ENCODE data around the gene ZFAND4.
"Not testable (repeated sequence)": the region's sequence is repeated elsewhere in the genome, so short reads cannot be mapped to it uniquely, and the experiment has no call there.

Gene ZFAND4

DNA sequence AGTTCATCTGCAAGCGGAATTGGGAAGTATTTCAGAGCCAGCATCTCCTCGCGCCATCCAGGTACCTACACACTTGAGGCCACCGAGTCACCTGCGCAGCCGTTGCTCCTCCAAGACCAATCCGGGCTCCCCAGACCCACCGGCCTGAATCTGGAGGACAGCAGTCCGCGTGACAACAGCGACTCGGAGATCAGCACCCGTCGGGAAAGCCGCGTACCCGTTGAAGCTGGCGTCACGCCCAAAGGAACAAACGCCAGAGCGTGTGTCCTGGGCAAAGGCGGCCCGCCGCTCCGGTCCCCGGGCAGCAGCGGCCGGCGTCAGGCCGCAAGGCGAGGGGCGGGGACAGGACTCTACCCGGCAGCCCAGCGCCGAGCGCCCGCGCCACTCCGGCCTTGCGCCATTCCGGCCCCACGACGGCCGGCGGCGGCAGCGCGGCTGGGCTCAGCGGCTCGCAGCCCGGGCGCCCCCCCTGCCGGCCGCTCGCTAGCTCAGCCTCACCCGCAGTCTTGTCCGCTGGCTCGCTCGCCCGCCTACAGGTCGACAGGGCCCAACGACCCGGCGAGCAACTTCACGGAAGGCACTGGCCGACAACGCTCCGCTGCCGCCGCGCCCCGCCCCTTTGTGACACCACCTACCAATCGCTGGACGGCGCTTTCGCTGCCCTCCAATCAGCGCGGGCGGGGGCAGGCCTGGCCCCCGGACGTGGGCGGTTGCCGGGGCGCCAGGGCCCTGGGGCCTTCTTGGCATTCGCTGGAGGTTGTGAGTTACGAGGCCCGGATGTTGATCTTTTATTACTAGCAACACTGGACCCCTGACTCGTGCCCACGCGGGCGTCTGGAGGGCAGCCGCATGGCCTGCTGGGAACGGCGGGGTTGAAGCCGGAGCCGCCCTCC lies at the start of gene ZFAND4:
TSS of gene ZFAND4 (minus strand) at position 592 of the 893 bp plus-strand sequence. CDS start 9,047 bp downstream, outside the sequence.
- DNase-seq (ENCODE audit: low read depth in 2 of 2), result peak; percentile 84 to 88

DNA sequence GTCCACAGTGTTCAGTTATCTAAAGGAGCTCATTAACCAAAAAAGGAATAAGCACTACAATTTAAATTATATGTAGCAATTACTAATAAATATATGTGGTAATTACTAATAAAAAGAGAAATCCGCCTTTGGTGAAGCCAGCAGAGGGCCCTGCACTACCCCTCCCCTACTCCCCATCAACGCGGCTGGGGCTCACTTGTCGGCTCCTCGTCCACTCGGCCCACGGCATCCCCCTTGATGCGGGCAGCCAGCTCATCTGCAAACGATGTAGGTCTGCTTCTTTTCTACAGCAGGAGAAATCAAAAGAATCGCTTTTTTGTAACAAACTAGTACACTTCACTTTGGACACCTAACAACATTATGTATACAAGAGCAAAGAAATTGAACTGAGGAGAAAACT lies 48.9 kb upstream of the ZFAND4 start:
- not testable (repeated sequence) for DNase-seq (ENCODE audit: low read depth in 2 of 2)

DNA sequence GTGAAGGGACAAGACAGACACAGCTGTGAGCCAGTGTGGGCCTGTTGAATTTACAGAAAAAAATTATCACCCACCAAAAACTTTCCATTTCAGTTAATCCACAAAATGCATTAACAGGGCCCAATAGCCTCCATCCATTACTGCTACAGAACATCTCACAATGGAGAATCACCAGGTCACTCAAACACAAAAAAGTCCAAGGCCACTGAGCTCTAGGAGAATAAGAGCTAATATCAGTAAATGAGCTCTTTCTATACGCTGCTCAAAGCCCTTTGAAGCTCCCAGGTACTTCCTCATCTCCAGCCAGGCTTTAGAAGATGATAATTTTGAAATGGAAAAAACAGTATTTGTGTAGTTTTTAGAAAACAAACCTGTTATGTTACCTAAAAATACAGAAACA lies 45.1 kb upstream of the ZFAND4 start:
- DNase-seq (ENCODE audit: low read depth in 2 of 2), result not testable (repeated sequence)

DNA sequence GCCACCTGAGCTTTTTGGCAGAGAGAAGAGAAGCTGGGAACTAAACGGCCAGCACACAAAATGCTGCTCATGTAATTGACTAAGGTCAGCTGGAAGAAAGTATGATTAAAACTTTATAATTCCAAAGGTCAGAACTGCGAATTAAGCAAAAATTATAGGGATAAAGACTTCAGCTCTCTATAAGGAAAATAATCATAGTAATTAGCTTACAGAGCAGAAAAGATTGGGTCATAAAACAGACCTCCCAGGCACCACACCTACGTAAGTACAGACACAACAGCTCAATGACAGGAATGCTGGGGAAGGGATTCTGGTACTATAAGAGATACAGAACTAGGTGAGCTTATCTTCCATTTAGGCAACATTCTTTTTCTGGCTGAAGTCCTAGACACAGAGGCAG lies 44.5 kb upstream of the ZFAND4 start:
- DNase-seq (ENCODE audit: low read depth in 2 of 2), result not testable (repeated sequence)

DNA sequence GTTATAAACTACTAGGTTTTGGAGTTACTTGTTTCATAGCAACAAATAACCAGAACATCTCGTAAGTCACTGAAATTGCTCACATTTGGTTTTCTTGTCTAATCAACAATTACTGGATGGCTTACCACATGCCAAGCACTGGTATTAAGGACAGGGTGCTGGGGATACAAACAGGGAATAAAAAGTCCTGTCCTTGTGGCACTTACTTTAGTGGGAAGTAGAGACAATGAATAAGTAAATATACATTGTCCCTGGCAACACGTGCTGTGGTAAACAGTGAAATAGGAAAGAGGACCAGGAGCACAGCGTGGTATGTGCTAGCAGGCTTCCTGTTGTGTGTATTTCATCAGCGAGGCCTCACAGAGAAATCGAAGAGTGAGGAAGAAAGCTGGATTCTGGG lies 38.7 kb upstream of the ZFAND4 start:
- not testable (repeated sequence) for DNase-seq (ENCODE audit: low read depth in 2 of 2)

DNA sequence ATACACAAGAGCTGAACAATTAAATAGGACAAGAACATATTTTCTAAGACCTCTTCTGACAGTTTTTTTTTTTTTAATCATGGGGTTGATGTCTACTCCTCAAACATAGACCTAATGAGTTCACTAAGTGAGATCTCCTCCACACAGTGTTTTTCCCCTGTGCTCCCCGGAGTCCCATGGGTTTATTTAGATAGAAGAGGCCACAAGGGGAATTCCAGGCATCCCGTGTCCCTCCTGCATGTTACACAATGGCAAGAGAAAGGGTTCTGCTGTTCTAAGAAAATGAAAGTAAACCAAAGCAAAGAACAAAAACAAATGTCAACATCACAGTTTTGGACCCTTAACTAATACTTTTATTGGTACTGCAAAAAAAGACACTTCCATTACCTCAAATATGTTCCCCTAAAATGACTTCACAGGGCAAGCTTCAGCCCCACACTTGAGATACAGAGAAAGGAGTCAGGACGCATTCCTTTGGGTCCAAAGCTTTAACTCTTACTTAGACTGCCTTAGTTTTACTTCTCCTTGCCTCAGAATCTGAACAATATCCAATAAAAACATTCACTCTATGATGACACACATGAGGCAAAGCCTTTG lies 37.7 kb upstream of the ZFAND4 start:
- not testable (repeated sequence) for DNase-seq (ENCODE audit: low read depth in 2 of 2)

DNA sequence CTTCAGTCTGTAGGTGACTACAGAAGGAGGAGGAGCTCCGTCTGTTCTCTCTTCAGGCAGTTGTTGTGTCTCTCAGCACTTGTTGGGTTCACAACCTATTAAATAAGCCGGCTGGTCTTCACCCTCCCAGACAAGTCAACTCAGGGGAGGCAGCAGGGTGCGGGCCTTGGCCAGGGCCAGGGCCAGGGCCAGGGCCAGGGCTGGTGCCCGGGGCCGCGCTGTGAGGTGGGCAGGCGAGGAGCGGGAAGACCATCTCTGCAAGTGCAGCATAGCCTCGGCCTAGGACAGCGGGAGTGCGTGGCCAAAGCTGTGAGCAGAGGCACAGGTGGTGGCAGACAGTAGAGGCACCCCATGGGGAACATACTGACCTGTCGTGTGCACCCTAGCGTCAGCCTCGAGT lies 5.9 kb upstream of the ZFAND4 start:
- DNase-seq (ENCODE audit: low read depth in 2 of 2), result not testable (repeated sequence)

DNA sequence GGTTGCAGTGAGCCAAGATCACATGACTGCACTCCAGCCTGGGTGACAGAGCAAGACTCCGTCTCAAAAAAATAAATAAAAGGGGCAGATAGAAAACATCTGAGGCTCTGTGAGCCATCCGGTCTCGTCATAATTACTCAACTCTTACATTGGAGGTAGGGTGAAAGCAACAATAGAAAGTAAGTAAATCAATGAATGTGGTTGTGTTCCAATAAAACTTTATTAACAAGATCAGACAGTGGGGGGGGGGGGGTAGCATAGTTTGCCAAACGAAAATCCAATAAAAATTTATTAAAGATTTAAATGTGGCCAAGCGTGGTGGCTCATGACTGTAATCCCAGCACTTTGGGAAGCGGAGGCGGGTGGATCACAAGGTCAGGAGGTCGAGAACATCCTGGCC lies 2.8 kb upstream of the ZFAND4 start:
- DNase-seq (ENCODE audit: low read depth in 2 of 2), result no peak

DNA sequence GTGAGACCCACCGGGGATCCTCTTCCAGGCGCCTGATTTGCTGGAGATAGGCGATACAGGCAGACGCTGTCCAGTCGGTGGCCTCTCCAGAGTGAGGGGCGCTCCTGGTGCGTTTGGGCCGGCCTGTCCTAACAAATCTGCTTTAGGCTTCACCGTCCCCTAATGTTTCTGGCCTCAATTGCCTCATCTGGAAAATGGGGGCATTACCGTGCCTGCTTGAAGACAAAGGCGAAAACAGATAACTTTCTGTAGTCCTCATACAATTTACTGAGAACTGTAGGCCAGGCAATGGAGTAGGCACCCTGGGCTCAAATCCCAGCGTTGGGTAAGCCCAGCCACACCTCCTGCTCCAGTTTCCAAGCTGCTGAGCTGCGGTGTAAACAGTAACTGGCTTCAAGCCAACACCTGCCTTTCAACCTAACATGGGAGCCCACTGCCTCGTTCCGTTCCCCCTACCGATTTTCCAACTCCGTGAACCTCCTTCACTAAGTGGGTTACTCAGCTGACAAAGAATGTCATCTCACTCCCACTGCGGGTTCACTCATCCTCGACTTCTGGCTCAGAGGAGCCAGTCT lies 589 bp upstream of the ZFAND4 start:
- DNase-seq (ENCODE audit: low read depth in 2 of 2), result no peak

DNA sequence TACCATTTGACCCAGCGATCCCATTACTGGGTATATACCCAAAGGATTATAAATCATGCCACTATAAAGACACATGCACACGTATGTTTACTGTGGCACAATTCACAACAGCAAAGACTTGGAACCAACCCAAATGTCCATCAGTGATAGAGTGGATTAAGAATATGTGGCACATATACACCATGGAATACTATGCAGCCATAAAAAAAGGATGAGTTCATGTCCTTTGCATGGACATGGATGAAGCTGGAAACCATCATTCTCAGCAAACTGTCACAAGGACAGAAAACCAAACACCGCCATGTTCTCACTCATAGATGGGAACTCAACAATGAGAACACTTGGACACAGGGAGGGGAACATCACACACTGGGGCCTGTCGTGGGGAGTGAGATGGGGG lies 1.3 kb downstream of the ZFAND4 start:
- DNase-seq (ENCODE audit: low read depth in 2 of 2), result not testable (repeated sequence)

DNA sequence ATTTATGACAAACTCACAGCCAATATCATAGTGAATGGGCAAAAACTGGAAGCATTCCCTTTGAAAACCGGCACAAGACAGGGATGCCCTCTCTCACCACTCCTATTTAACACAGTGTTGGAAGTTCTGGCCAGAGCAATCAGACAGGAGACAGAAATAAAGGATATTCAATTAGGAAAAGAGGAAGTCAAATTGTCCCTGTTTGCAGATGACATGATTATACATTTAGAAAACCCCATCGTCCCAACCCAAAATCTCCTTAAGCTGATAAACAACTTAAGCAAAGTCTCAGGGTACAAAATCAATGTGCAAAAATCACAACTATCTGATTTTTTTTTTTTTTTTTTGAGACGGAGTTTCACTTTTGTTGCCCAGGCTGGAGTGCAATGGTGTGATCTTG lies 2.7 kb downstream of the ZFAND4 start:
- not testable (repeated sequence) for DNase-seq (ENCODE audit: low read depth in 2 of 2)

DNA sequence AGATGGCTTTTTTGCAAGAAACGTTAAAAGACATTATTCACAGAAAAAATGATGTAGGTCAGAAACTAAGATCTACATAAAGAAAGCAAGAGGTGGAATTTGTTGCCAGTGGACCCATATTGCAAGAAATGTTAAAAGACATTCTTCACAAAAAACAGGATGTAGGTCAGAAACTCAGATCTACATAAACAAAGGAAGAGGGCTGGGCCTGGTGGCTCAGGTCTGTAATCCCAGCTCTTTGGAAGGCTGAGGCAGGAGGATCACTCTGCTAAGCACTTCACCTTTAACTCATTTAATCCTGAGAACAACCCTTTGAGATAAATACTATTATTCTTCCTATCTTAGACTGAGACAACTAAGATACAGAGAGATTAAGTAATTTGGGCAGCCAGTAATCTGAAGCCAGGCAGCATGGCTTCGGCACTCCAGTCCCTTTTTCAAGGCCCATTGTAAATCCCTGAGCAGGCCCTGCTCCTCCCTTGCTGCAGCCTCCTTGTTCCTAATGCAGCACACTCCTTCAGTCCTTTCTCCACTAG lies 11.6 kb downstream of the ZFAND4 start:
- no peak for DNase-seq (ENCODE audit: low read depth in 2 of 2)

DNA sequence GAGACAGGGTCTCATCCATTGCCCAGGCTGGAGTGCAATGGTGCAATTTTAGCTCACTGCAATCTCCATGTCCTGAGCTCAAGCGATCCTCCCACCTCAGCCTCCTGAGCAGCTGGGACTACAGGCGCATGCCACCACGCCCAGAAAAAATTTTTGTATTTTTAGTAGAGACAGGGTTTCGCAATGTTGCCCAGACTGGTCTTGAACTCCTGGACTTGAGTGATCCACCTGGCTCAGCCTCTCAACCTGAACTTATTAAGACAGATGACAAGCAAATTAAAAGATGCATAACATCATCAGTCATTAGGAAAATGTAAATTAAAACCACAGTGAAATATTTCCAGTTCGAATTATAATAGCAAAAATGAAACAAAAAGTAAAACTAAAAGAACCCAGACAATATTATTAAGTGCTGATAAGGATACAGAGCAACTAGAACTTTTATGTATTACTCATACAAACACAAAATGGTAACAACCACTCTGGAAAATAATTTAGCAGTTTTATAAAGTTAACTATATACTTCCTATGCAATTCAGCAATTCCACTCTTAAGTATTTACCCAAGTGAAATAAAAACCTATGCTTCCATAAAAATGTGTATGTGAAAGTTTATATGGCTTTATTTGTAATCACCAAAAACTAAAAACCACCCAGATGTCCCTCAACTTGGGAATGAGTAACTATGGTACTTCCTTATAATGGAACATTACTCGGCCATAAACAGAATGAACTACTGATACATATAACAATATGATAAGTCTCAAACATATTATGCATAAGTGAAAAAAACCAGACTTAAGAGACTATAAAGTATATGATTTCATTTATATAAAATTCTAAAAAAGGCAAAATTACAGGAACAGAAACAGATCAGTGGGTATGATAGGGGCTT lies 15.3 kb downstream of the ZFAND4 start:
- no peak for DNase-seq (ENCODE audit: low read depth in 2 of 2)

DNA sequence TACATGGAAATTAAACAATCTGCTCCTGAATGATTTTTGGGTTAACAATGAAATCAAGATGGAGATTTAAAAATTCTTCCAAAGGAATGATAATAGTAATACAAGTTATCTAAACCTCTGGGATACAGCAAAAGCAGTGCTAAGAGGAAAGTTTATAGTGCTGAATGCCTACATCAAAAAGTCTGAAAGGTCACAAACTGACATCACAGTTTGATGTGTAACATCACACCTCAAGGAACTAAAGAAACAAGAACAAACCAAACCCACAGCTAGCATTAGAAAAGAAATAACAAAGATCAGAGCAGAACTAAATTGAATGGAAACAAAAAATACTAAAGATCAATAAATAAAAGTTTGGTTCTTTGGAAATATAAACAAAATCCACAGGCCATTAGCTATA lies 17.4 kb downstream of the ZFAND4 start:
- no peak for DNase-seq (ENCODE audit: low read depth in 2 of 2)

DNA sequence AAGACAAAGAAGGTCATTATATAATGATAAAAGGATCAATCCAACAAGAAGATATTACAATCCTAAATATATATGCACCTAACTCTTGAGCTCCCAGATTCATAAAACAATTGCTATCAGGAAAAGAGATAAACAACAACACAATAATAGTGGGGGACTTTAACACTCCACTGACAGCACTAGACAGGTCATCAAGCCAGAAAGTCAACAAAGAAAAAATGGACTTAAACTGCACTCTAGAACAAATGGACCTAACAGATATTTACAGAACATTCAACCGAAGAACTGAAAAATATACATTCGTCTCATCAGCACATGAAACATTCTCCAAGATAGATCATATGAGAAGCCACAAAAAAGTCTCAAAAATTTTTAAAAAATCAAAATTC lies 17.8 kb downstream of the ZFAND4 start:
- DNase-seq (ENCODE audit: low read depth in 2 of 2), result not testable (repeated sequence)

DNA sequence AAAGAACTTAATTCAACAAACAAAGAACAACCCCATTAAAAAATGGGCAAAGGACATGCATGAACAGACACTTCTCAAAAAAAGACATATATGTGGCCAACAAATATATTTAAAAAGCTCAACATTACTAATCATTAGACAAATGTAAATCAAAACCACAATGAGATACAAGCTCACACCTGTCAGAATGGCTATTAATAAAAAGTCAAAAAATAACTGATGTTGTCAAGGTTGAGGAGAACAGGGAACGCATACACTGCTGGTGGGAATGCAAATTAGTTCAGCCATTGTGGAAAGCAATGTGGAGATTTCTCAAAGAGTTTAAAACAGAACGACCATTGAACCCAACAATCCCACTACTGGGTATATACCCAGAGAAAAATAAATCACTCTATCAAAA lies 19.1 kb downstream of the ZFAND4 start:
- DNase-seq (ENCODE audit: low read depth in 2 of 2), result no peak

DNA sequence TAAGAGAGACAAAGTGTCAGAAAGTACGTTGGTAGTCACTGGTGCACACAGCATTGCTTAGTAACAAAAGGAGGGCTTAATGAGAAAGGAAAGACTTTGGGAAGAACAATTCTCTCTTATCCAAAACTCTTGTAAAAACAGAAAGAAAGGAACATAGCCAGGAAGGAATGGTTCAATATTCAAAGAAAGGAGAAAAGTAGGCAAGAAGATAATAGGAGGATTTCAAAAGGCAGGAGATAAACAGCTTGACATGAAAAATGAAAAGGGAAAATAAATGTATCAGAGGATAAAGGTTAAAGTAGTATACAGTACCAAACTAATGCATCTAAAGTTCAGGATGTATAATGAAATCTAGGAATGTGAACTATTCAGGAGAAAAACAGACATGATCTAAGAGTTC lies 20.1 kb downstream of the ZFAND4 start:
- DNase-seq (ENCODE audit: low read depth in 2 of 2), result no peak

DNA sequence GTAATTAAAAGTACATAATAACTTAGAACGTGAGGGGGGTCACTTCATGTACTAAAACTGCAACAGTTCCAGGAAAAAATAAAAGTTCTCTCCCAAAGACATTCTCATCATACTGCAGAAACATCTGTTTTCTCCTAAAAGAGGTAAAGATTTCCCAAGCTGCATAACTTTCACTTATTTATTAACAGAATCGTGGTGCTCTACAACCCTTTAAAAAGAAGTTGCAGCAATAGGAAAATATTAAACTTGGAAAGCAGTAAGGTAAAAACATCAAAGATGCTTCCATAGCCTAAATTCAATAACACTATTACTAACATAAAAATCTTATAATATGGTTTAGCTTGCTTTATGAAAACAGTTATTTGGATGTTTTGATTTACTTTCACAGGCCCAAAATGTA lies 23.3 kb downstream of the ZFAND4 start:
- DNase-seq (ENCODE audit: low read depth in 2 of 2), result no peak

DNA sequence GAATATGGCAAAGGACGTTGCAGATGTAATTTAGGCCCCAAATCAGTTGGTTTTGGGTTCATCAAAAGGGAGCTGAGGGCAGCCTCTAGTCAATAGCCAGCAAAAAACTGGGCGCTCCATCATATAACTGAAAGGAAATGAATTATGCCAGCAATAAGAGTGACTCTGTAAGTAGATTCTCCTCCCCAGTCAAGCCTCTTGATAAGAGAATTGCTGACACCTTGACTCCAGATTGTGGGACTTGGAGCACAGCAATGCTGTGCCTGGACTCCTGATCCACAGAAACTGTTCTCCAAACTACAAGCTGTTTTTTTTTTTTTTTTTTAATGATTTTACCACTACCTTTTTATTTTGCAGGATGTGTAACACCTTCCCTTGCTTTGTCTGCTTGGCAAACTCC lies 25.5 kb downstream of the ZFAND4 start:
- DNase-seq (ENCODE audit: low read depth in 2 of 2), result no peak

DNA sequence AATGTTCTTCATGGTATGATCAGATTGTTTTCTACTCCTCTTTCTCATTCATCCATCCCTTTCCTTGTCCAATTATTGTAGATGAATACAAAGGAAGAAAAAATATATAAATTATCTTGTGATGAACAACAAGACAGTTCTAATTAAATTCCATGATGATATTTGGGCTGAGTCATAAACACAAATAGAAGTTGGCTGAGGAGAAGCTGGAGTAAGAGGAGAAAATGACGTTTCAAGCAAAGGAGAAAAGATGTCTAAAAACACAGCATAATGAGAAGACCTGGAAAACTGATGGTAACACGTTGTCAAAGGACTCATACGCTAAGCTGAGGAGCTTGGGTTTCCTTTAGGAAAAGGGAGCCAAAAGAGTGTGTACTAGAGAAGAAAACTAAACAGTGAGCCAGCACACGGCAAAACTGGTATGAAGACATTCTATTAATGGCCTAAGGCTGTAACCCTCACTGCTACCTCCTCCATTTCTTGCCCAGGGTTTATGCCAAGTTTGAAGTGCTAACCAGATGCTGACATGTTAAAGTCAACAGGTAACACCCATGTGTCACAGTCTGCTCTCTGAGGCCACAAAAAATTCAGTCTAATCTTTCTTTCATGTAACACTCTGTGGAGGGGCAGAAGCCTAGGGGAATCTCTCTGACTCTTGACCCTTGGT lies 26.1 kb downstream of the ZFAND4 start:
- DNase-seq (ENCODE audit: low read depth in 2 of 2), result no peak

DNA sequence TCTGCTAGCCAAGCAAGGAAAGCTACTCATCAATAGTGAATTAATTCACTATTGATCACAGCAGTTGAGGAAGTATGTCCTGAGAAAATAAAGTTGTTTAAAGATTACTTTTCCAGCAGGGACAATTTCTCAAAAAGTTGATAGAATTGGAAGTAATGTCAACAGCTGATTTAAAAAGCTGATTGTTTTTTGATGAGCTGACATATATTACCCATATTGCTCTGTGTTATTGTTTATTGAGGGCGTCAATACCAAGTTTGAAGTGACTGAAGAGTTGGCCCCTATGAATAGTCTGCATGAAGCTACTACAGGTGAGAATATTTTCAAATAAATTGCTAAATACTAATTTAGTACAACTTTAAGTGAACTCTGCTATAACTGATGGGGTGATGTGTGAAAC lies 28.0 kb downstream of the ZFAND4 start:
- no peak for DNase-seq (ENCODE audit: low read depth in 2 of 2)
